ENCODE results near the gene FARP2.
"Not testable (repeated sequence)": the region's sequence is repeated elsewhere in the genome, so short reads cannot be mapped to it uniquely, and the experiment has no call there.

FARP2 gene

GRCh38 chr2:241368643-241369042 lies 12.6 kb downstream of the FARP2 start:
- FAIRE-seq, result peak; percentile 38

GRCh38 chr2:241372361-241372992 lies 16.4 kb downstream of the FARP2 start:
- FAIRE-seq, result no peak

GRCh38 chr2:241373446-241373845 lies 17.4 kb downstream of the FARP2 start:
- peak; percentile 56 for FAIRE-seq

GRCh38 chr2:241373906-241374305 lies 17.8 kb downstream of the FARP2 start:
- not testable (repeated sequence) for FAIRE-seq

GRCh38 chr2:241375300-241375699 lies 19.2 kb downstream of the FARP2 start:
- FAIRE-seq, result no peak

GRCh38 chr2:241376808-241377207 lies 20.7 kb downstream of the FARP2 start:
- no peak for FAIRE-seq

GRCh38 chr2:241378816-241379215 lies 22.7 kb downstream of the FARP2 start:
- no peak for FAIRE-seq

GRCh38 chr2:241379481-241380480 lies 23.7 kb downstream of the FARP2 start:
- no peak for FAIRE-seq

GRCh38 chr2:241381872-241382271 lies 25.8 kb downstream of the FARP2 start:
- no peak for FAIRE-seq

- FAIRE-seq, result not testable (repeated sequence)
These were observed 29.4 kb downstream of the FARP2 start for GRCh38 chr2:241385450-241385849.

GRCh38 chr2:241386519-241386918 lies 30.4 kb downstream of the FARP2 start:
- FAIRE-seq, result no peak

- no peak for FAIRE-seq
These were observed 33.6 kb downstream of the FARP2 start for GRCh38 chr2:241389697-241390096.

GRCh38 chr2:241390301-241391206 lies 34.5 kb downstream of the FARP2 start:
- no peak for FAIRE-seq

GRCh38 chr2:241391892-241392665 lies 36.0 kb downstream of the FARP2 start:
- FAIRE-seq, result no peak

GRCh38 chr2:241392753-241393152 lies 36.7 kb downstream of the FARP2 start:
- FAIRE-seq, result not testable (repeated sequence)

GRCh38 chr2:241393524-241394196 lies 37.6 kb downstream of the FARP2 start:
- FAIRE-seq, result no peak

- FAIRE-seq, result not testable (repeated sequence)
These were observed 40.7 kb downstream of the FARP2 start for GRCh38 chr2:241396809-241397208.

GRCh38 chr2:241399941-241400922 lies 44.1 kb downstream of the FARP2 start:
- FAIRE-seq, result no peak

- no peak for FAIRE-seq
These were observed 52.8 kb downstream of the FARP2 start for GRCh38 chr2:241408849-241409248.

- no peak for FAIRE-seq
These were observed 54.7 kb downstream of the FARP2 start for GRCh38 chr2:241410739-241411176.

All from islet of Langerhans (tissue), 1 donor.